Measurements from ENCODE around the gene KDM4C.

KDM4C gene

GRCh38 chr9:6833518-6834192 lies 75.9 kb downstream of the KDM4C start:
- TF ChIP-seq CEBPB (IDR thresholded peaks at IDR 0.05), result no peak
- no peak for TF ChIP-seq EP300 (IDR thresholded peaks at IDR 0.05; ENCODE audit: borderline replicate concordance)
- TF ChIP-seq MAX (IDR thresholded peaks at IDR 0.05), result no peak
- TF ChIP-seq TEAD4 (IDR thresholded peaks at IDR 0.05), result no peak
- TF ChIP-seq CREB1 (IDR thresholded peaks at IDR 0.05; ENCODE audit: low read depth), result no peak
- TF ChIP-seq YY1 (IDR thresholded peaks at IDR 0.05; ENCODE audit: low read depth), result no peak
- no peak for TF ChIP-seq REST (IDR thresholded peaks at IDR 0.05; ENCODE audit: low read depth)
- TF ChIP-seq EGR1 (IDR thresholded peaks at IDR 0.05), result no peak
- TF ChIP-seq RAD21 (IDR thresholded peaks at IDR 0.05; ENCODE audit: low read depth), result no peak
- TF ChIP-seq TCF12 (IDR thresholded peaks at IDR 0.05; ENCODE audit: low read depth), result no peak
- TF ChIP-seq TAF1 (IDR thresholded peaks at IDR 0.05; ENCODE audit: low read depth), result no peak
- TF ChIP-seq FOXM1 (IDR thresholded peaks at IDR 0.05; ENCODE audit: borderline replicate concordance, low read depth), result no peak
- TF ChIP-seq ZBTB7A (IDR thresholded peaks at IDR 0.05; ENCODE audit: low read depth), result no peak
- TF ChIP-seq NFIC (IDR thresholded peaks at IDR 0.05), result no peak
- TF ChIP-seq USF1 (IDR thresholded peaks at IDR 0.05), result no peak

- no peak for TF ChIP-seq USF1 (IDR thresholded peaks at IDR 0.05)
Observed at GRCh38 chr9:6834306-6834705, 76.5 kb downstream of the KDM4C start.

- TF ChIP-seq RAD21 (IDR thresholded peaks at IDR 0.05; ENCODE audit: low read depth) (no peak), FOXM1 (IDR thresholded peaks at IDR 0.05; ENCODE audit: borderline replicate concordance, low read depth) (no peak), EP300 (IDR thresholded peaks at IDR 0.05; ENCODE audit: borderline replicate concordance) (no peak), ZBTB7A (IDR thresholded peaks at IDR 0.05; ENCODE audit: low read depth) (no peak), NFIC (IDR thresholded peaks at IDR 0.05) (no peak), MAX (IDR thresholded peaks at IDR 0.05) (no peak), YY1 (IDR thresholded peaks at IDR 0.05; ENCODE audit: low read depth) (no peak), USF1 (IDR thresholded peaks at IDR 0.05) (no peak), TCF12 (IDR thresholded peaks at IDR 0.05; ENCODE audit: low read depth) (no peak), REST (IDR thresholded peaks at IDR 0.05; ENCODE audit: low read depth) (no peak), TAF1 (IDR thresholded peaks at IDR 0.05; ENCODE audit: low read depth) (no peak), CREB1 (IDR thresholded peaks at IDR 0.05; ENCODE audit: low read depth) (no peak), EGR1 (IDR thresholded peaks at IDR 0.05) (no peak), CEBPB (IDR thresholded peaks at IDR 0.05) (no peak), TEAD4 (IDR thresholded peaks at IDR 0.05) (no peak)
Observed at GRCh38 chr9:6838158-6838557, 80.4 kb downstream of the KDM4C start.

- TF ChIP-seq EGR1 (IDR thresholded peaks at IDR 0.05) (no peak), YY1 (IDR thresholded peaks at IDR 0.05; ENCODE audit: low read depth) (no peak), TEAD4 (IDR thresholded peaks at IDR 0.05) (no peak), FOXM1 (IDR thresholded peaks at IDR 0.05; ENCODE audit: borderline replicate concordance, low read depth) (no peak), REST (IDR thresholded peaks at IDR 0.05; ENCODE audit: low read depth) (no peak), CREB1 (IDR thresholded peaks at IDR 0.05; ENCODE audit: low read depth) (no peak), NFIC (IDR thresholded peaks at IDR 0.05) (no peak), TAF1 (IDR thresholded peaks at IDR 0.05; ENCODE audit: low read depth) (no peak)
Observed at GRCh38 chr9:6842584-6842947, 84.8 kb downstream of the KDM4C start.
